ENCODE data around the gene BRI3BP.
"Not testable (repeated sequence)": the region's sequence is repeated elsewhere in the genome, so short reads cannot be mapped to it uniquely, and the experiment has no call there.

The BRI3BP gene

GRCh38 chr12:125068391-125068790, 74.9 kb downstream of the BRI3BP start:
- peaks cover 7% of the 10 kb centered on the region for H3K27me3 Mint-ChIP-seq (ENCODE audit: low read depth, poor library complexity)
- TF ChIP-seq CTCF (IDR thresholded peaks at IDR 0.05): no peak
- H3K27ac Mint-ChIP-seq: no peak overlapping the region
- peaks cover 43% of the 10 kb centered on the region for H3K4me1 Mint-ChIP-seq
- peaks cover 7% of the 10 kb centered on the region for H3K36me3 Mint-ChIP-seq (ENCODE audit: low read depth)
- H3K9me3 Mint-ChIP-seq: no peaks in the 10 kb centered on the region
- H3K4me3 Mint-ChIP-seq: no peak overlapping the region
- DNase-seq: no peak

GRCh38 chr12:125069616-125070015, 76.2 kb downstream of the BRI3BP start:
- Mint-ChIP-seq H3K27ac (no peak overlapping the region), H3K9me3 (no peaks in the 10 kb centered on the region), H3K4me1 (peaks cover 41% of the 10 kb centered on the region), H3K27me3 (ENCODE audit: low read depth, poor library complexity) (peaks cover 2% of the 10 kb centered on the region), H3K4me3 (peak overlapping the region; percentile 28), H3K36me3 (ENCODE audit: low read depth) (peaks cover 15% of the 10 kb centered on the region)
- DNase-seq: no peak
- TF ChIP-seq CTCF (IDR thresholded peaks at IDR 0.05): no peak

GRCh38 chr12:125070112-125070511, 76.7 kb downstream of the BRI3BP start:
- H3K4me3 Mint-ChIP-seq: no peak overlapping the region
- no peaks in the 10 kb centered on the region for H3K9me3 Mint-ChIP-seq
- DNase-seq: no peak
- H3K4me1 Mint-ChIP-seq: peaks cover 36% of the 10 kb centered on the region
- no peak for TF ChIP-seq CTCF (IDR thresholded peaks at IDR 0.05)
- H3K27me3 Mint-ChIP-seq (ENCODE audit: low read depth, poor library complexity): no peaks in the 10 kb centered on the region
- peaks cover 15% of the 10 kb centered on the region for H3K36me3 Mint-ChIP-seq (ENCODE audit: low read depth)
- H3K27ac Mint-ChIP-seq: no peak overlapping the region

- H3K27me3 Mint-ChIP-seq (ENCODE audit: low read depth, poor library complexity): no peaks in the 10 kb centered on the region
- peaks cover 16% of the 10 kb centered on the region for H3K36me3 Mint-ChIP-seq (ENCODE audit: low read depth)
- no peak overlapping the region for H3K27ac Mint-ChIP-seq
- no peak for TF ChIP-seq CTCF (IDR thresholded peaks at IDR 0.05)
- H3K9me3 Mint-ChIP-seq: no peaks in the 10 kb centered on the region
- H3K4me3 Mint-ChIP-seq: no peak overlapping the region
- no peak for DNase-seq
- peaks cover 36% of the 10 kb centered on the region for H3K4me1 Mint-ChIP-seq
Measured at GRCh38 chr12:125070661-125071390, 77.4 kb downstream of the BRI3BP start.

GRCh38 chr12:125071456-125071855, 78.0 kb downstream of the BRI3BP start:
- Mint-ChIP-seq H3K4me3 (no peak overlapping the region), H3K9me3 (no peaks in the 10 kb centered on the region), H3K36me3 (ENCODE audit: low read depth) (peaks cover 23% of the 10 kb centered on the region), H3K27me3 (ENCODE audit: low read depth, poor library complexity) (no peaks in the 10 kb centered on the region), H3K4me1 (peaks cover 31% of the 10 kb centered on the region), H3K27ac (no peak overlapping the region)
- no peak for DNase-seq
- TF ChIP-seq CTCF (IDR thresholded peaks at IDR 0.05): no peak

GRCh38 chr12:125072496-125072895, 79.1 kb downstream of the BRI3BP start:
- H3K27ac Mint-ChIP-seq: no peak overlapping the region
- peaks cover 21% of the 10 kb centered on the region for H3K4me1 Mint-ChIP-seq
- H3K27me3 Mint-ChIP-seq (ENCODE audit: low read depth, poor library complexity): no peaks in the 10 kb centered on the region
- peaks cover 30% of the 10 kb centered on the region for H3K36me3 Mint-ChIP-seq (ENCODE audit: low read depth)
- TF ChIP-seq CTCF (IDR thresholded peaks at IDR 0.05): no peak
- DNase-seq: no peak
- H3K4me3 Mint-ChIP-seq: no peak overlapping the region
- no peaks in the 10 kb centered on the region for H3K9me3 Mint-ChIP-seq

- H3K27ac Mint-ChIP-seq; H3K9me3 Mint-ChIP-seq; DNase-seq; H3K27me3 Mint-ChIP-seq (ENCODE audit: low read depth, poor library complexity); H3K4me3 Mint-ChIP-seq: not testable (repeated sequence)
- Mint-ChIP-seq H3K4me1 (peaks cover 16% of the 10 kb centered on the region), H3K36me3 (ENCODE audit: low read depth) (peaks cover 44% of the 10 kb centered on the region)
Measured at GRCh38 chr12:125074294-125074693, 80.8 kb downstream of the BRI3BP start.

All from nephron progenitor cell (in vitro differentiated cells).